ENCODE measurements around the gene PDGFD.

Gene PDGFD

GRCh38 chr11:103940551-103940950 is 223.4 kb downstream of the PDGFD start:
- H3K27ac ChIP-seq, result no peak overlapping the region
- no peak overlapping the region for H3K4me3 ChIP-seq

- Histone ChIP-seq H3K27ac (no peak overlapping the region), H3K4me3 (no peak overlapping the region)
Observed at GRCh38 chr11:103939694-103940093, 224.3 kb downstream of the PDGFD start.

GRCh38 chr11:103936059-103936458 is 227.9 kb downstream of the PDGFD start:
- H3K4me3 ChIP-seq, result no peak overlapping the region
- H3K27ac ChIP-seq, result no peak overlapping the region

GRCh38 chr11:103935219-103935618 is 228.7 kb downstream of the PDGFD start:
- Histone ChIP-seq H3K27ac (no peak overlapping the region), H3K4me3 (no peak overlapping the region)

- no peak overlapping the region for H3K27ac ChIP-seq
Observed at GRCh38 chr11:103929170-103929903, 234.6 kb downstream of the PDGFD start.

GRCh38 chr11:103928802-103929161 is 235.2 kb downstream of the PDGFD start:
- H3K4me3 ChIP-seq, result no peak overlapping the region
- no peak overlapping the region for H3K27ac ChIP-seq

More at GRCh38 chr11:103929170-103929903, 234.6 kb downstream of the PDGFD start:
- no peak overlapping the region for H3K4me3 ChIP-seq

GRCh38 chr11:103928040-103928801 is 235.7 kb downstream of the PDGFD start:
- H3K27ac ChIP-seq, result no peak overlapping the region
- H3K4me3 ChIP-seq, result no peak overlapping the region

GRCh38 chr11:103927535-103927934 is 236.4 kb downstream of the PDGFD start:
- Histone ChIP-seq H3K4me3 (no peak overlapping the region), H3K27ac (no peak overlapping the region)

- Histone ChIP-seq H3K27ac (no peak overlapping the region), H3K4me3 (no peak overlapping the region)
Observed at GRCh38 chr11:103926990-103927389, 237.0 kb downstream of the PDGFD start.

- Histone ChIP-seq H3K27ac (no peak overlapping the region), H3K4me3 (no peak overlapping the region)
Observed at GRCh38 chr11:103924166-103925013, 239.6 kb downstream of the PDGFD start.

GRCh38 chr11:103923451-103923931 is 240.5 kb downstream of the PDGFD start:
- Histone ChIP-seq H3K4me3 (no peak overlapping the region), H3K27ac (no peak overlapping the region)

GRCh38 chr11:103920933-103921332 is 243.0 kb downstream of the PDGFD start:
- Histone ChIP-seq H3K27ac (no peak overlapping the region), H3K4me3 (no peak overlapping the region)

GRCh38 chr11:103920449-103920848 is 243.5 kb downstream of the PDGFD start:
- no peak overlapping the region for H3K27ac ChIP-seq

GRCh38 chr11:103910721-103911120 is 253.2 kb downstream of the PDGFD start:
- Histone ChIP-seq H3K27ac (no peak overlapping the region), H3K4me3 (no peak overlapping the region)

More at GRCh38 chr11:103920449-103920848, 243.5 kb downstream of the PDGFD start:
- H3K4me3 ChIP-seq, result no peak overlapping the region

- peak overlapping the region in 6 of 21 experiments; percentile 6 to 82 (median 30) for H3K27ac ChIP-seq
Observed at GRCh38 chr11:103907548-103908455, 256.1 kb downstream of the PDGFD start.

GRCh38 chr11:103907136-103907535 is 256.8 kb downstream of the PDGFD start:
- H3K4me3 ChIP-seq, result no peak overlapping the region
- H3K27ac ChIP-seq, result peak overlapping the region in 2 of 21 experiments; percentile 39 to 69

More at GRCh38 chr11:103907548-103908455, 256.1 kb downstream of the PDGFD start:
- H3K4me3 ChIP-seq, result no peak overlapping the region

GRCh38 chr11:103906291-103906867 is 257.6 kb downstream of the PDGFD start:
- peak overlapping the region in 1 of 21 experiments; percentile 57 for H3K27ac ChIP-seq
- H3K4me3 ChIP-seq, result no peak overlapping the region

- Histone ChIP-seq H3K4me3 (no peak overlapping the region), H3K27ac (no peak overlapping the region)
Observed at GRCh38 chr11:103904324-103904667, 259.7 kb downstream of the PDGFD start.
